HL-60 (cell line): Measurements from ENCODE around the gene GALT.

ENCODE experiments used
- DNase-seq, 2 experiments: peaks; one replicate each; pipeline ENCODE4 v3.0.0-alpha.2; 2010 to 2020; ENCODE audit warnings: low read depth in 1 of 2, low spot score in 1 of 2
- H3K27ac ChIP-seq: fragments of 250-450 bp; sonication (Bioruptor Pico); replicated peaks from 2 replicates; pipeline ENCODE4 v1.5.1; 2020; ENCODE audit warnings: mild to moderate bottlenecking, moderate library complexity
- H3K27me3 ChIP-seq: fragments of 250-450 bp; sonication (Bioruptor Pico); 2 replicates; pipeline ENCODE4 v1.5.1; 2021; ENCODE audit warnings: mild to moderate bottlenecking, moderate library complexity; ENCODE audit not compliant: insufficient read depth, poor library complexity, severe bottlenecking
- H3K4me3 ChIP-seq: replicated peaks from 2 replicates; pipeline ENCODE4 v1.5.1; 2011; ENCODE audit warnings: mild to moderate bottlenecking, control low read depth, low read length; ENCODE audit not compliant: insufficient read depth
- CTCF ChIP-seq: IDR thresholded peaks from one replicate; pipeline ENCODE4 v1.5.1; 2011; ENCODE audit warnings: low read length, control low read depth, inconsistent platforms; ENCODE audit not compliant: insufficient read depth
- GABPA ChIP-seq: IDR thresholded peaks from 2 replicates; pipeline ENCODE4 v1.6.1; 2012; ENCODE audit warnings: low read depth
- POLR2AphosphoS5 ChIP-seq: IDR thresholded peaks from 2 replicates; pipeline ENCODE4 v1.6.1; 2012; ENCODE audit warnings: low read depth
- REST ChIP-seq: IDR thresholded peaks from 2 replicates; pipeline ENCODE4 v1.6.1; 2012; ENCODE audit warnings: low read depth; ENCODE audit not compliant: insufficient replicate concordance
- SPI1 ChIP-seq: IDR thresholded peaks from 2 replicates; pipeline ENCODE4 v1.6.1; 2012; ENCODE audit warnings: low read depth, mild to moderate bottlenecking, borderline replicate concordance

The GALT gene

GRCh38 chr9:34694811-34695210 is 48.3 kb downstream of the GALT start:
- DNase-seq = no peak
- H3K27me3 ChIP-seq = no peaks in the 10 kb centered on the region
- no peak overlapping the region for H3K27ac ChIP-seq
- TF ChIP-seq SPI1 = no peak
- no peak for TF ChIP-seq POLR2AphosphoS5
- no peak for TF ChIP-seq GABPA
- no peak for TF ChIP-seq CTCF
- TF ChIP-seq REST = no peak
- H3K4me3 ChIP-seq = no peak overlapping the region
